Retina (tissue), 1 donor: ENCODE results near the gene LAIR1.
"Not testable (repeated sequence)": the region's sequence is repeated elsewhere in the genome, so short reads cannot be mapped to it uniquely, and the experiment has no call there.

ENCODE experiments used
- DNase-seq: peaks from one replicate; pipeline ENCODE4 v3.0.0-alpha.2; 2016

Gene LAIR1, protein sequence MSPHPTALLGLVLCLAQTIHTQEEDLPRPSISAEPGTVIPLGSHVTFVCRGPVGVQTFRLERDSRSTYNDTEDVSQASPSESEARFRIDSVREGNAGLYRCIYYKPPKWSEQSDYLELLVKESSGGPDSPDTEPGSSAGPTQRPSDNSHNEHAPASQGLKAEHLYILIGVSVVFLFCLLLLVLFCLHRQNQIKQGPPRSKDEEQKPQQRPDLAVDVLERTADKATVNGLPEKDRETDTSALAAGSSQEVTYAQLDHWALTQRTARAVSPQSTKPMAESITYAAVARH

DNA sequence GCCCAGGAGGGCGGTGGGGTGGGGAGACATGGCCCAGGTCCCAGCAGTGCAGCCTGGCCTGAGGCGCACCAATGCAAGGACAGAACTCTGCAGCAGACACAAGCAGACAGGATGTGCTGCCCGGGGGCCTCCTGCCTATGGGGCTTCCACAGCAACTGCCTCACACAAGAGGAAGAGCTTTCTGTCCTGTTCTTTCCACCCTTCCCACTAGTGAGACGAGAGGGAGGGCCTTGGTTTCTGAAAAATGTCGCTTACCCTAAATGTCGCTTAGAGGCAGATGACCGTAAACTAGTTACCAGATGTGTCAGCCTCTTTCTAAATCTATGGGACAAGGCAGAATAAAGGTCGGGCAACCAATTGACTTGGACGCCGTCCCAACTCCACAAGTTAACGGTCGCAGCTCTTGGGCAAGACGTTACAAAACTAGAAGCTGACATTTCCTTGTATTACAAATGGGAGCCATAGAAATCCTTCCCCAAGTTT is at the start of gene LAIR1:
Gene LAIR1 (minus strand): TSS at position 157 of the 483 bp plus-strand sequence. CDS start 127 bp downstream, at position 30.
- DNase-seq, result no peak

DNA sequence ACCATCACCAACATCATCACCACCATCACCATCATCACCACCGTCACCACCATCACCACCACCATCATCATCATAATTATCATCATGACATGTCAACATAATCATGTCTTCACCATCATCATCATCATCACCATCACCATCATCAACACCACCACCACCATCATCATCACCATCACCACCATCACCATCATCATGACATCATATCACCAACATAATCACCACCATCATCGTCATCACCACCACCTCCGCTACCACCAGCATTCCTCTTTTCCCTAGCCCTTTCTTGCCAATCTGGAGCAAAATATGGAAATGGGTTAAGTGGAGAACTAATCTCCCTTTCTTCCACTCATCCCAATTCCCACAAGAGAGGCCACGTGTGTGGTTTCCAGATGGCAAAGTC is 49.4 kb upstream of the LAIR1 start:
- no peak for DNase-seq

DNA sequence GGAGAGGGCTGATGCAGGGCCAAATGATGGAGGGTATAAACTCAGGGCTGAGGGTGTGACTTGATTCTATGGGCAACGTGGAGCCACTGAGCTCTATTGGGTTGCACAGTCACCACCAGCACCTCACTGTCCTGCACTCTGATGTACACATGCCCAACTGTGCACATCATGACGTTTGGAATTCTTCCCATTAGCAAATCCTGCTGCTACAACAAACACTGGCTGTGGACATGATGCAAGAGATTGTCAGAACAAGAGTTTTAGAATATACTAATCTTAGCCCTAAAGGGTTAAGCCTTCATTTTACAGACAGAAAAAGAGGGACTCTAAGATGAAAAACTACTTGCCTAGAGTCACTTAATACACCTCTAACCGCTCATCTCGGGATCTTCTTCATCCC is 48.1 kb upstream of the LAIR1 start:
- DNase-seq, result no peak

DNA sequence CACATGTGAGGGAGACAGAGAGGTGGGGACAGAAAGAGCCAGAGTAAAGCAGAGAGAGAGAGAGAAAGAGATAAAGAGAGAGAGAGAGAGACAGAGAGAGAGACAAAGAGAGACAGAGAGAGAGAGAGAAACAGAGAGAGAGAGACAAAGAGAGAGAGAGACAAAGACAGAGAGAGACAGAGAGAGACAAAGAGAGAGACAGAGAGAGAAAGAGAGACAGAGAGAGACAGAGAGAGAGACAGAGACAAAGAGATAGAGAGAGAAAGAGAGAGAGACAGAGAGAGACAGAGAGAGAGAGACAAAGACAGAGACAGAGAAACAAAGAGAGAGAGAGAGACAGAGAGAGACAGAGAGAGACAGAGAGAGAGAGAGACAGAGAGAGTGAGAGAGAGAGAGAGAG is 46.3 kb upstream of the LAIR1 start:
- no peak for DNase-seq

DNA sequence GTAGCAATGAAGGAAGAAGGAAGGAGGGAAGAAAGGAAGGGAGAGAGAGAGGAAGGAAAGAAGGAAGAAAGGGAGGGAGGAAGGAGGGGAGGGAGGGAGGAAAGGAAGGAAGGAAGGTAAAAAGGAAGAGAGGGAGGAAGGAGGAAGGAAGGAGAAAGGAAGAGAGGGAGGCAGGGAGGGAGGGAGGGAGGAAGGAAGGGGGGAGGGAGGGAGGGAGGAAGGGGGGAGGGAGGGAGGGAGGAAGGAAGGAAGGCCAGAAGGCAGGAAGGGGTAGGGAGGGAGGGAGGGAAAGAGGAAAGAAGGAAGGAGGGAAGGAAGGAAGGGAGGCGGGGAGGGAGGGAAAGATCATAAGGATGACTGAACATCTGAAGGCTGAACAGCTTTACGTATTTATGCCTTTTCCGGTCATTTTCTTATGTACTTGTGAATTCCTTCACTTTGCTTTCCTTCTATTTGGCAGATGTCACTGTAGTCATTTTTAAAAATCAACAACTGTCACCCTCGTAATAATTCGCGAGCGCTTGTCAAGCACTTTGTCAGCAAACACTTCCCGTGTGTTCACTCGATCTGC is 43.8 kb upstream of the LAIR1 start:
- DNase-seq, result no peak

DNA sequence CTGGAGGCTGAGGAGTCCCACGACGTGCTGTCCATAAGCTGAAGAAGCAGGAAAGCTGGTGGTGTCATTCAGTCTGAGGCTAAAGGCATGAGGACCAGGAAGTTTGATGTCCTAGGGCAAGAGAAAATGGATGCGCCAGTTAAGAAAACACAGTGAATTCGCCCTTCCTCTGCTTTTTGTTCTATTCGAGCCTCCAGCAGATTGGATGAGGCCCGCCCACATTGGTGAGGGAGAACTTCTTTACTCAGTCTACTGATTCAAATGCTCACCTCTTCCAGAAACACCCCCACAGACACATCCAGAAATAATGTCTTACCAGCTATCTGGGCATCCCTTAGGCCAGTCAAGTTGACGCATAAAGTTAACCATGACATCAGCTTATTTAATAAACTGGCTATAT is 43.0 kb upstream of the LAIR1 start:
- DNase-seq, result no peak

DNA sequence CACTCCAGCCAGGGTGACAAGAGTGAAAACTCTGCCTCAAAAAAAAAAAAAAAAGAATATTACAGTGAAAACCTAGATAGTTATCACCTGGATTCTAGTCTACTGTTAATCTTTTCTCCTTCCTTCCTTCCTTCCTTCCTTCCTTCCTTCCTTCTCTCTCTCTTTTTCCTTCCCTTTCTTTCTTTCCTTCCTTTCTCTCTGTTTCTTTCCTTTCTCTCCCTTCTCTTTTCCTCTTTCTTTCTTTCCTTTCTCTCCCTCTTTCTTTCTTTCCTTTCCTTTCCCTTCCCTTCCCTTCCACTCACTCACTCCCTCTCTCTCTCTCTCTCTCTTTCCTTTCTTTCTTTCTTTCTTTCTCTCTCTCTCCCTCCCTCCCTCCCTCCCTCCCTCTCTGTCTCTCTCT is 40.9 kb upstream of the LAIR1 start:
- DNase-seq, result no peak

DNA sequence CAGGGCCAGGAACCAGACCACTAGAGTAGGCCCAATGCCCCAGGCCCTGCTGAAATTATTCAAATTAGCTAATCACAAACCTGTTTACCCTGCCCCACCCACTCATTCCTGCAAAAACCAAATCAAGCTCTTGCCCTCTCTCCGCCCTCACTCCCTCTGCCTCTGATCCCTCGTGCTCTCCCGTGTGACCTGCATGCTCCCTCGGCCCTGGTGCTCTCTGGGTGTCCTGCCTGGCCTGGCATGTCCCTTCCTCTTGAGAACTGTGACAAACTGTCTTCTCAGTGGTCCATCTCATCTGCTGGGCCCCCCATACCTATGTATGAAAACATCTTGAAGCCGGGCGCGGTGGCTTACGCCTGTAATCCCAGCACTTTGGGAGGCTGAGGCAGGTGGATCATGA is 38.3 kb upstream of the LAIR1 start:
- DNase-seq, result no peak

DNA sequence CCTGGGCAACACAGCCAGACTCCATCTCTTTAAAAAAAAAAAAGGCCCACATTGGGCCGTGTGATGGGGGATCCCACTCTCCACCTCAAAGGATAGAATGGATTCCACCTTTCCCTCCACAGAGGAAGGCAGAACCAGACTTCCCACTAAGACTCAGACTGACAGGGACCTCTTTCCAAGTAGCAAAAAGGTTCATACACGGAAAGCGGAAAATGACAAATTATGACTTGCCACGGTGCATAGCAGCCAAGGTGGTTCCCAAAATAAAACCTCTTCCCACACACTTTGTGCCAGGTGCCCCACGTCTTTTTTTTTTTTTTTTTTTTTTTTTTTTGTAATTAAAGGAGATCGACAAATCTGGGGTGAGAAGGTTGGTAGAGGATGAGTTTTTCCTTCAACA is 36.2 kb upstream of the LAIR1 start:
- no peak for DNase-seq

DNA sequence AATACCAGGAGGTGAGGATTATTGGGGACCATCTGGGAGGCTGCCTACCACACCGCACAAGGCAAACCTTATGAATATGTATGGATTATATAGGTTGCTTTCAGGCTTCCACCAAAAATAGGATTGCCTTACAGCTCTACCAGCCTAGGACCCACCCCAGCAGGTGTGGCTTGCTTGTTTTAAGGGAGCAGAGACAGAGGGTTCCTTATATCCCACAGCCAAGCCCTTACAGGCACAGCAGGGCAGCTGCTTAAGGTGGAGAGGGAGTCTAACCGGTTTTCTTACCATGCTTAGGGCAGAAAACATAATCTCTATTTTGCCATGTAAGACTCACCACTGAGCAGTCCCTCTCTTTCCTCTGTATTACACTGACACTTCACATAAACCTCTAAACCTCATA is 34.5 kb upstream of the LAIR1 start:
- DNase-seq, result no peak

DNA sequence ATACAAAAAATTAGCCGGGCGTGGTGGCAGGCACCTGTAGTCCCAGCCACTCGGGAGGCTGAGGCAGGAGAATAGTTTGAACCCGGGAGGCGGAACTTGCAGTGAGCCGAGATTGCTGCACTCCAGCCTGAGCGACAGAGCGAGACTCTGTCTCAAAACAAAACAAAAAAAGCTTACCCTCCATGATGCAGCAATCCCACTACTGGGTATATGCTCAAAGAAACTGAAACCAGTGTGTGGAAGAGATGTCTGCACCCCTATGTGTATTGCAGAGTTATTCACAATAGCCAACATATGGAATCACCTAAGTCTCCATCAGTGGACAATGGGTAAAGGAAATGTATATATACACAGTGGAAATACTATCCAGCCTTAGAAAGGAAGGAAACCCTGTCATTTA is 31.0 kb upstream of the LAIR1 start:
- DNase-seq, result no peak

DNA sequence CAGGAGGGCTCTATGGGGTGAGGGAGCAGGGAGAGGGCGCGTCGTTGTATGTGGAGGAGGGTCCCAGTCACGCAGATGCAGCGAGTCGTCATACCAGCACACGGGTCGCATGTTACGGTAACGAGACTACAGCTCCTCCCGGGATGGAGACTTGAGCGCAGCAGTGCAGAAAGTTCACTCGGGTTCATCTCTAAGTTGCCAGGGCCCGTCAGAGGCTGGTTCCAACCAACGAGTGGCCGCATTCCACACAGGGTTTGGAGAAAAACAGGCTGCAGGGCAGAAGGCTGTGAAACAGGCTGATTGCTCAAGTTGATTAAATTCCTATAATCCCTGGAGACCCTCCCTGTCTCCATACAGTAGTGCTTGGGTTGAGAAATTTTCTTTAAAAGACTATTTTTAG is 28.6 kb upstream of the LAIR1 start:
- DNase-seq, result no peak

DNA sequence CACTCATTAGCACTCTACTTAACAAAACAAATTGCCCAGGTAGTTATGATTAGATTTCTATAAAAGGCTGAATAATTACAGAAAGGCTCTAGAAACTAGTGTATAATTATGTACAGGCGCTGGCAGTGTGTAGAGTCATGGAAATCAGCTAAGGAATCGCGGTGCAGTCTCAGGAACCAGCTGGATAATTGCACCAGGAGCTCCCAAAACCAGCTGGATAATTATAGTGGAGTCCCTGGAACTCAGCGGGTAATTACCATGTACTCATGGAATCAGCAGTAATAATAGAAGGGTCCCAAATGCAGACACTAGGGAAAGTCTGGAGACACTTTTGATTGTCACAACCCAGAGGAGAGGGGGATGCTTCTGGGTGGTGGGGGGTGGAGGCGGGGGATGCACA is 27.4 kb upstream of the LAIR1 start:
- no peak for DNase-seq

DNA sequence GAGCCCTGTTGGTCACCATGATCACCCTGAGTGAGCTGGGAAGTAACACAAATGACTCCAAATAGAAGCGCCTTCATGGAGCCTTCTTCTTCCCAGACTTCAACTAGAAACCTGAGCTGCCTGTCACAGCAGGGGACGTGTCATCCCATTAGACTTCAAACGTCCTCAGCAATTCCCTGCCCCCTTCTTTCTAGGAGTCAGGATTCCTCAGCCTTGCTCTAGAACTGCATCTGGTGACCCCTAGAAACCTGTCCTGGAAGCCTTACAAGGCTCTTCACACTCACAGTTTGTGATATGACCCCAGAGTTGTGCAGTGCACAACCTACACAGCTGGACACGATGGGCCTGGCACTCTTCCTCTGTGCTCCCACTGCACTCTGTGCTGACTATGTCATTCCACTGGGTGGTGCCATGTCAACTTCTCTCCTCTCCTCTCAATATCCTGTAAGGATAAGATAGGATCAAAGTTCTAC is 26.9 kb upstream of the LAIR1 start:
- DNase-seq, result no peak

DNA sequence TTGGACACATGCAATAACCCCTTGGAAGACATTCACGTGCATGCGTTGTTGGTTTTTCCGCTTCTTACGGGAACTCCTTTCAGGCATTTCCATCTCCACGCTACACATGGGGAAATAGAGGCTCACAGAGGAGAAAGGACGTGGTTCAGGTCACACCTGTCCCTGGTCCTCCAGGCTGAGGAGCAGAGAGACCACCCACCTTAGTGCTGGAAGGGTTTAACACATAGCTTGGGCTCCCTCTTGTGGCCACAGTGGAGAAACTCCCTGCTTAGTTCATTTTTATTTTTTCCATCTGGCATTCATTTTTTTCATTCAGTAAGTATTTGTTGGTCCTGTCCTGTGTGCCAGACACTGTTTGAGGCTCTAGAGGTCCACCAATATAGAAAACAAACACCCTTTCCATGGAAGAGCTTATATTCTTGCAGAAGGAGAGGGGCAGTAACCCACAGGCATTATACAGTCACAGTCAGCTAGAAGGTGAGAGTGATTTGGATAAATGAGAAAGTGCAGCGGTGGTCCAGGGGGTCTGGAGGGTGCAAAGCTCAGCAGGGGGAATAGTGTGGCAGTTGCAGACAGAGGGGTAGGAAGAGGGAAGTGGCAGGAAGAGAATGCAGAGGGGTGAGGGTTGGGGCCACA is 26.3 kb upstream of the LAIR1 start:
- DNase-seq, result peak; percentile 69

DNA sequence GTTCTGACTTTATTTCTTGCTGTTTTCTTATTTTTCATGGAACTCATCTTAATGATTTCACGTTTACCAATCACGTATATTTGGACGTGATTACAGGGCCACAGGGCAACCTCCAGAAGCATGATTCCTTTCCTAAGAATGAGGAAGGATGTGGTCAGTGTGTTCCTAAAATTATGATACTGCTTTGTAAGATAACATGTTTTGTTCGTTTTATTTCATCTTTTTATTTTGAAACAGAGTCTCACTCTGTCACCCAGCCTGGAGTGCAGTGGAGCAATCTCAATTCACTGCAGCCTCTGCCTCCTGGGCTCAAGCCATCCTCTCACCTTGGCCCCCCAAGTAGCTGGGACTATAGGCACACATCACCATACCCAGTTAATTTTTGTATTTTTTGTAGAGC is 24.8 kb upstream of the LAIR1 start:
- DNase-seq, result no peak

DNA sequence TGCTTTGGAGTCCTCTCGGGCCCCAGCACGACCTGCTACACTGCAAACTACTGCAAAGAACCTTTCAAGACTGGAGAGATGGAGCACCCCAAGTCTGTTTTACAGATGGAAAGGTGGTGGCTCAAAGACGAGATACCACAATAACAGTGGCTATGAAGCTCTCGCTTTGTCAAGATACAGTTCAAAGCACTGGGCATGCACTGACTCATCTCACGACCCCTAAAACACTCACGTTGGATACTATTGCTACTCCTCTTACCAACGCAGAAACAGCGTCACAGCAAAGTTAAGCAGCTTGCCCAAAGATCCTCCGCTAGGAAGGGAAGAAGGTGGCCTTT is 24.0 kb upstream of the LAIR1 start:
- no peak for DNase-seq

DNA sequence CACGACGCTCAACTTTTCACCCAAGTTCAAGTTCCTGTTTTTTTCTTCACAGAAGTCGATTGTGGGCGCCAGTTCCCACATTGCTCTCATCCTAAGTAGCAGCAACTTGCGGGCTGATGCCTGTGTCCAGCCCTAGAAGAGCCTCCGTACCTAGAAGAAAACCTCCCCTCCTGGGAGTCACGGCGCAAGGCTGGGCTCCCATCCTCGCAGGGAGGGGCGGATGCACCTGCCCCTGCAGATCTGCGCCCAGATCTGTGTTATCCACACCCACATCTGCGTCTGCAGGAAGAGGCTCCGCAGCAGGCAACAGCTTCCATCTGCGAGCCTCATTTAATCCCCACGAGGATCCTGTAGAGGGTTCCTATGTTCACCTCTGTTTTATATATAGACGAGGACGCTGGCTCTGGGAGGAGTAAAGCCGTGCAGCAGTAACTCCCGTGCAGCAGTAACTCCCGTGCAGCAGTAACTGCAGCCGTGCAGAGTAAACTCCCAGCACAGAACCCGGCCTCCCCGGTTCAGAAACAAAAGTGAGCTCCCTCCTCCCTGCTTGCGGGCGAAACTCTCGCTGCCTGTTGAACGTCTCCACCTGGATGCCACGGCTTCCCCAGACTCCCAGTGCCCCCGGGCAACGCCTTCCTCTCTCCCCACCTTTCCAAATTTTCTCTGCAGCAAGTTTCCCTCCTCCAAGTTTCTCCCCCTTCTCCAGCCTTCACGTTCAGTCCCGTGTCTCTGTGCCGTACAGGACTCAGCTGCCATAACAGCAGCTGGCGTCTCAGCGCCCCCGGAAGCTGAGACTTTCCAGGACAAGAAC is 23.5 kb upstream of the LAIR1 start:
- DNase-seq, result peak; percentile 62

DNA sequence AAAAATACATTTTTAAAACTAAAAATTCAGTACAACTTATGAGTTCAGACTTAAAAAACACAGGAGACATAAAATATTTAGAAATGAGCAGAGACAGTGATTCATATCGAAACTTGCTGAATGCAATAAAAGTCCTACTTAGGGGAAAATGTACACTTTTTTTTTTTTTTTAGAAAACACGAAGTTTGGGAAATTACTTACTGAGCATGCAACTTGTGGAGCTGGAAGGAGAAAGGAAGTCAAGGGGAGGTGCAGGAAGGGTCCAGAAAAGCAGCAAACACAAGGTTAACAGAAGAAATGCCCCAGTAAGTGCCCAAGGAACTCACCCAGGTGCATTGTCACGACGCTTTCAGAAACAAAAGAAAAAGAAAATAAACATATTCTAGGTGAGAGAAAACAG is 18.6 kb upstream of the LAIR1 start:
- DNase-seq, result no peak

DNA sequence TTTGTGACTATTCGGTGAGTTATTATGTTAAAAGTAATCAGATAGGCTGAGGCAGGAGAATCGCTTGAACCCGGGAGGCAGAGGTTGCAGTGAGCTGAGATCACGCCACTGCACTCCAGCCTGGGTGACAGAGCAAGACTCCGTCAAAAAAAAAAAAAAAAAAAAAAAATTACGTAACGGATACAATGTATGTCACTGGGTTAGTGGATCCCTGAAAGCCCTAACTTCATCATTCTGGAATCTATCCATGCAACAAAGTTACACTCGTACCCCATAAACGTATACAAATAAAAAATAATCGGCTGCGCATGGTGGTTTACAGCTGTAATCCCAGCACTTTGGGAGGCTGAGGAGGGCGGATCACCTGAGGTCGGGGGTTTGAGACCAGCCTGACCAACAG is 17.3 kb upstream of the LAIR1 start:
- not testable (repeated sequence) for DNase-seq

DNA sequence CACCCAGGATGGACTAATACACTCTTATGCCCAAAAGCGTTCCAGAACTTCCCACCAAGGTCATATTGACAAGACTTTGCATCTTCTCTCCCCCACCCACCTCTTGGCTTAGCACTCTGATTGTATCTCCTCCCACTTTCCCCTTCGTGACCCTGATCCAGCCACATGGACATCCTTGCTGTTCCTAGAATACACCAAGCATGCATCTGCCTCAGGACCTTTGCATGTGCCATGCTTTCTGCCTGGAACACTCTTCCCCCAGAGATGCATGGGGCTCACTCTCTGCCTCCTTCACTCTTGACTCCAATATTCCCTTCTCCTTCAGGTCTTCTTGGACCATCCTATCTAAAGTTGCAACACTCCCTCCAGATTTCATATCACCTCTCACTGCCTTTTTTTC is 16.2 kb upstream of the LAIR1 start:
- DNase-seq, result no peak

DNA sequence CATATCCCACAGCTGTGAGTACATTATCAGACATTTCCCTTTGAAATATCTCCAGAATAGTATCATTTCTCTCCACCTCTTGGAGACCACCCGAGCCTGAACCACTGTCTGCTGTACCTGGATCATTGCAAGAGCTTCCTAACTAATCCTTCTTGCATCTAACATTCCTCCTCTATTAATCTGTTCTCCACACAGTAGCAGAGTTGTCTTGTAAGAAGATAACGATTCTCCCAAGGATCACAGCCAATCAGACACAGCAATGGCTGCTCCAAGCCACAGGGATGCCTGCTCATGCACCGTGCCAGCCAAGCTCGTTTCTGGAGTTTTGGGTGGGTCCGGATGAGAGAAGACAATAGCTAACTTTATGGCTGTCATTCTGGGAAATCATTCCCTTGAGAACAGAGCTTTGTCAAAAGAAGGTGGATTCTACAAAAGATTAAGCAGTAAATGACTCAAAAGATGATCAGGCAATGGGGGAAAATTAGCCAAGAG is 14.5 kb upstream of the LAIR1 start:
- DNase-seq, result no peak

DNA sequence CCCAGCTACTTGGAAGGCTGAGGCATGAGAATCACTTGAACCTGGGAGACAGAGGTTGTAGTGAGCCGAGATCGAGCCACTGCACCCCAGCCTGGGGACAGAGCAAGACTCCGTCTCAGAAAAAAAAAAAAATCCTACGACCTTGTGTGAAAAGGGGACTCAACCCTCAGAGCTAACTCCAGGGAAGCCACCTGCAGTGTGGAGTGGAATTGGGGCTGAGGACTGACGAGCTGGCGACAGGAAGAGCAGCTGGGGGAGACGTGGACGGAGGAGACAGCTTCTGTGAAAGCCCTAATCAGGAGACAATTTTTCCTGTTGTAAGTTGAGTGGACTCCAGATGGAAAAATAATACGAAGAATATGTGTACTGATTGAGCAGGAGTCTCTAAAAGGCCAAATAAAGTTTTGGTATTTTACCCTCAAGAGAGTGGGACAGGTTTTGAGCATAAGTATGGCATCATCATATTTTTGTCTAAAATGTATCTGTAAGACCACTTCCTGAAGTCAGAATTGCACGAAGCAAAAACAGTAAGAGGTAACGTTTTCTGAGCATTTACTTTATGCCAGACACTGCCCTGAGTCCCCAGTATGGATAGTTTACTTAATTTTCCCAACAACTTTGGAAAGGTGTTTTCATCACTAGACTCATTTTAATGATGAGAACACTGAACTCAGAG is 12.0 kb upstream of the LAIR1 start:
- DNase-seq, result no peak
